Head of caudate nucleus (tissue), 42 donors: ENCODE measurements around the gene JMJD7.

Source experiments
- DNase-seq, 42 donors: peaks; one replicate each; pipeline versions ENCODE4 v3.0.0 to v3.0.0-alpha.2; 2020 to 2021; ENCODE audit warnings: mixed read lengths in 7 of 42
- intact Hi-C: fragments of 100-400 bp; cut with DNase I; formaldehyde crosslinking; loops from one replicate; pipeline ENCODE4 v1.15.0; 2022

Gene JMJD7

GRCh38 chr15:41855261-41855961 lies 27.5 kb downstream of the JMJD7 start:
- no peak for DNase-seq
- intact Hi-C loops = no loop called here

GRCh38 chr15:41856262-41856661 lies 28.4 kb downstream of the JMJD7 start:
- no peak for DNase-seq
- intact Hi-C loops = no loop called here

GRCh38 chr15:41856716-41857115 lies 28.8 kb downstream of the JMJD7 start:
- no peak for DNase-seq
- intact Hi-C loops = no loop called here

GRCh38 chr15:41857316-41857715 lies 29.4 kb downstream of the JMJD7 start:
- DNase-seq = no peak

GRCh38 chr15:41858756-41859155 lies 30.9 kb downstream of the JMJD7 start:
- DNase-seq = no peak
- intact Hi-C loops = no loop called here

More at GRCh38 chr15:41857316-41857715, 29.4 kb downstream of the JMJD7 start:
- intact Hi-C loops = no loop called here

GRCh38 chr15:41860049-41860828 lies 32.3 kb downstream of the JMJD7 start:
- intact Hi-C loops = no loop called here
- no peak for DNase-seq

GRCh38 chr15:41861736-41862356 lies 34.0 kb downstream of the JMJD7 start:
- DNase-seq = no peak
- intact Hi-C loops = no loop called here

GRCh38 chr15:41862515-41863116 lies 34.7 kb downstream of the JMJD7 start:
- intact Hi-C loops = no loop called here
- DNase-seq = no peak

- intact Hi-C loops = no loop called here
- DNase-seq = no peak
Measured at GRCh38 chr15:41865490-41866055, 37.7 kb downstream of the JMJD7 start.

GRCh38 chr15:41866263-41866703 lies 38.4 kb downstream of the JMJD7 start:
- intact Hi-C loops = no loop called here
- no peak for DNase-seq

GRCh38 chr15:41866872-41867579 lies 39.1 kb downstream of the JMJD7 start:
- DNase-seq = no peak
- intact Hi-C loops = no loop called here

- intact Hi-C loops = no loop called here
- no peak for DNase-seq
Measured at GRCh38 chr15:41868321-41868720, 40.4 kb downstream of the JMJD7 start.

GRCh38 chr15:41869770-41870688 lies 42.1 kb downstream of the JMJD7 start:
- DNase-seq = no peak
- intact Hi-C loops = no loop called here

- intact Hi-C loops = no loop called here
- DNase-seq = peak in 2 of 42 donors; percentile 11 to 37
Measured at GRCh38 chr15:41870689-41871081, 42.8 kb downstream of the JMJD7 start.

- DNase-seq = no peak
- intact Hi-C loops = no loop called here
Measured at GRCh38 chr15:41871175-41871905, 43.4 kb downstream of the JMJD7 start.

GRCh38 chr15:41872166-41872747 lies 44.4 kb downstream of the JMJD7 start:
- DNase-seq = peak in 4 of 42 donors; percentile 25 to 55 (median 44)
- intact Hi-C loops = no loop called here

- intact Hi-C loops = no loop called here
- DNase-seq = no peak
Measured at GRCh38 chr15:41873711-41874110, 45.8 kb downstream of the JMJD7 start.
